Uterus (tissue), 4 donors: ENCODE results near the gene RAB10. TPM values are rescaled to one million over a fixed set of nuclear protein-coding genes. Genes with fewer than 3 reads are reported as not detected.

Experiments used
- DNase-seq, 2 donors: peaks; one replicate each; pipeline ENCODE4 v3.0.0-alpha.2; 2019 to 2020
- H3K27ac ChIP-seq, 2 donors: fragments of 200-600 bp; sonication (generic); 1 replicate in 1 of 2; 2 replicates in 1 of 2; pipeline ENCODE4 v1.5.1; 2016 to 2018
- H3K27me3 ChIP-seq, 2 donors: fragments of 200-600 bp; sonication (generic); one replicate each; pipeline ENCODE4 v1.5.1; 2018 to 2019; ENCODE audit warnings: control low read depth in 1 of 2
- H3K36me3 ChIP-seq, 2 donors: fragments of 200-600 bp; sonication (generic); one replicate each; pipeline ENCODE4 v1.5.1; 2019; ENCODE audit warnings: control low read depth in 1 of 2
- H3K4me1 ChIP-seq, 2 donors: fragments of 200-600 bp; sonication (generic); one replicate each; pipeline ENCODE4 v1.5.1; 2018 to 2019; ENCODE audit warnings: control low read depth in 1 of 2
- H3K4me3 ChIP-seq, 2 donors: fragments of 200-600 bp; sonication (generic); 1 replicate in 1 of 2; 2 replicates in 1 of 2; pipeline ENCODE4 v1.5.1; 2018 to 2019; ENCODE audit warnings: mild to moderate bottlenecking in 1 of 2
- H3K9me3 ChIP-seq, 2 donors: fragments of 200-600 bp; sonication (generic); one replicate each; pipeline ENCODE4 v1.5.1; 2019; ENCODE audit warnings: control low read depth in 1 of 2
- POLR2A ChIP-seq, 2 donors: fragments of 450-650 bp; IDR thresholded peaks; one replicate each; pipeline ENCODE4 v1.6.1; 2016; ENCODE audit warnings: antibody characterized with exemption in 2 of 2, mild to moderate bottlenecking in 1 of 2, moderate library complexity in 1 of 2
- intact Hi-C: fragments of 100-400 bp; cut with DNase I; formaldehyde crosslinking; loops from one replicate; pipeline ENCODE4 v1.15.1; 2023; ENCODE audit warnings: low total_unique reads
- total RNA-seq, 4 donors: library from RNA; depleted of rRNA in 3 of 4; stranded (reverse); fragments of >200 nt in 3 of 4; gene quantifications; one replicate each; pipeline versions ENCODE4 v1.1.0 to v1.2.4, GENCODE V29; 2014 to 2023
- TF ChIP-seq, protein P1 (sequence below), 4 experiments: fragments of 200-600 bp in 2 of 4; fragments of 450-650 bp in 2 of 4; sonication (generic) in 2 of 4; IDR thresholded peaks; one replicate each; pipeline ENCODE4 v1.5.1; 2016 to 2019; ENCODE audit warnings: antibody characterized with exemption in 4 of 4, mild to moderate bottlenecking in 2 of 4, moderate library complexity in 1 of 4
- donor health status: DM: yes; HTN: yes; CAD: no.

RAB10 gene
- total RNA-seq, 4 donors from 2014 or later, result 45.9 to 219 (median 97.1) TPM

DNA sequence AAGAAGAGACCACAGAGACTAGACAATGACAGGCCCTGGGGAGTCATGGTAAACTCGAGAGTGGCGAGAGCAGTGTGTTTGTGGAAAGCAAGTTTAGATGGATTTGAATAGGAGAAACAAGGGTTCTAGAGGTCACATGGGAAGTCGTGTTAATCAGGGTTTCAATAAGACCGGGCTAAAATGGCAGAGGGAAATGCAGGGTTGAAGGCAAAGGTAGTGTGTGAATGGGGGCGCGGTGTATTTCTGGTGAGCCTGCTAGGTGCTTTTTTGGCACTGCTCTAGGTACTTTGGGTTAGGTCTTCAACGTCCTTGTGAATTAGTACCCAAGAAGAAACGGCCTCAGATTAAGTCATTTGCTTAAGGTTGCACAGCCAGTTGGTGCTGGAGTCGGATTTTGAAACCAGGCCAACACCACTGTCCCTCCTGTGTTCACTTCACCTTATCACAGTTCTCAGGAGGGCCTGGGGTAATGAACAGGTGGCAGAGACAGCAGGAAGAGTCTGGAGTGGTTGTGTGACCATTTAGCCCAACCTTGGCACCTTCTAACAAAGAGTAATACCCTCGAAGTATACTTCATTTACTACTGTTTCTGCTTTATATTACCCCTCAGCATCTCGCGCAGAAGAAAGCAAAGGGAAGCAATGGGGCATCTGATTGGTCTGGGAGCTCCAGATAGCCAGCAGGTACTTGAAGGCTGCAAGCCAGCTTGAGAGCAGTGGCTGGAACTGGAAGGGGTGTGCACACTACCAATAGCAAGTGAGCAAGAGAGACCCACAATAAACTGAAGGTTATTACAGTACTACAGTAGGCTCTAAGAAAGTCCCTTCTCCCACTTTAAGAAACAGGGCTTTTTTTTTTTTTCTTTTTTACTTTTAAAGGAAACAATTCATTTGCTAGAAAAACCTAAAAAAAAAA lies 105.6 kb downstream of the RAB10 start:
- intact Hi-C loops, result loop anchor here (10.0 kb wide), 2 partner anchors 155 to 185 kb away; partner anchors contain the start of gene KIF3C
- no peaks in the 10 kb centered on the region for H3K4me1 ChIP-seq
- H3K4me3 ChIP-seq, result no peak overlapping the region

DNA sequence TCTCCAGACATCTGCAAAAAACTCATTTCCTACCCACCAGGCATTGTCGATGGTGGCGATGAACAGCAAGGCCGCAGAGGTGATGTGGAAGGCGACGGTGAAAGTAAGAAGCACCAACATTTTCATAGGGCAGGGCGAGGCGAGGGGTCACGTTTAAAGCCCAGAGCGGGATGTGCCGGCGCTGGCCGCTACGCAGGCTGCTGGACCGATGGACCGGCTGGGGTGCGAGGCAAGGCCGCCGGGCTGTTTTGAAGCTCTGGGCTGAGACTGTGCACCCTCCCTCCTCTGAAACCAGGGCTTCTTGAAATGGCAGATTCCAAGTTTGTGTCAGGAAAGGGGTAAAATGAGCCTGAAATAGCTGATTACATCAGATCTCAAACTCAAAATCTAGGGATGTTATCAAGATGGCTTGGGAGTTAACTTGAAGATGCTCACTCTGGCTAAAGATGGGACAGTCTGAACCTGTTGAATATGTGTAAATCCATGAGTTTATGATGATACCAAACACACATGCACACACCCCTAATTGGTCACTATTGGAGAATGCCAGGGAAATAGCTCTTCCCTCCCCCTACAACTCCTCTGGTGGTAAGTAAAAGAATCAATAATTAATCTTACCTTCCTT lies 107.4 kb downstream of the RAB10 start:
- Histone ChIP-seq H3K9me3 (no peaks in the 10 kb centered on the region), H3K4me3 (no peak overlapping the region), H3K27me3 (no peaks in the 10 kb centered on the region), H3K27ac (no peak overlapping the region), H3K36me3 (no peaks in the 10 kb centered on the region), H3K4me1 (no peaks in the 10 kb centered on the region)
- DNase-seq, result no peak
- TF ChIP-seq POLR2A (IDR thresholded peaks at IDR 0.05), result no peak
- TF ChIP-seq, protein P1, sequence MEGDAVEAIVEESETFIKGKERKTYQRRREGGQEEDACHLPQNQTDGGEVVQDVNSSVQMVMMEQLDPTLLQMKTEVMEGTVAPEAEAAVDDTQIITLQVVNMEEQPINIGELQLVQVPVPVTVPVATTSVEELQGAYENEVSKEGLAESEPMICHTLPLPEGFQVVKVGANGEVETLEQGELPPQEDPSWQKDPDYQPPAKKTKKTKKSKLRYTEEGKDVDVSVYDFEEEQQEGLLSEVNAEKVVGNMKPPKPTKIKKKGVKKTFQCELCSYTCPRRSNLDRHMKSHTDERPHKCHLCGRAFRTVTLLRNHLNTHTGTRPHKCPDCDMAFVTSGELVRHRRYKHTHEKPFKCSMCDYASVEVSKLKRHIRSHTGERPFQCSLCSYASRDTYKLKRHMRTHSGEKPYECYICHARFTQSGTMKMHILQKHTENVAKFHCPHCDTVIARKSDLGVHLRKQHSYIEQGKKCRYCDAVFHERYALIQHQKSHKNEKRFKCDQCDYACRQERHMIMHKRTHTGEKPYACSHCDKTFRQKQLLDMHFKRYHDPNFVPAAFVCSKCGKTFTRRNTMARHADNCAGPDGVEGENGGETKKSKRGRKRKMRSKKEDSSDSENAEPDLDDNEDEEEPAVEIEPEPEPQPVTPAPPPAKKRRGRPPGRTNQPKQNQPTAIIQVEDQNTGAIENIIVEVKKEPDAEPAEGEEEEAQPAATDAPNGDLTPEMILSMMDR (IDR thresholded peaks at IDR 0.05), result no peak
- intact Hi-C loops, result loop anchor here (10.0 kb wide), 2 partner anchors 156 to 186 kb away; partner anchors contain the start of gene KIF3C

More for the DNA sequence above, 105.6 kb downstream of the RAB10 start:
- Histone ChIP-seq H3K27ac (no peak overlapping the region), H3K36me3 (no peaks in the 10 kb centered on the region), H3K27me3 (no peaks in the 10 kb centered on the region), H3K9me3 (no peaks in the 10 kb centered on the region)
- DNase-seq, result no peak
- TF ChIP-seq, protein P1 (IDR thresholded peaks at IDR 0.05), result no peak
- TF ChIP-seq POLR2A (IDR thresholded peaks at IDR 0.05), result no peak

DNA sequence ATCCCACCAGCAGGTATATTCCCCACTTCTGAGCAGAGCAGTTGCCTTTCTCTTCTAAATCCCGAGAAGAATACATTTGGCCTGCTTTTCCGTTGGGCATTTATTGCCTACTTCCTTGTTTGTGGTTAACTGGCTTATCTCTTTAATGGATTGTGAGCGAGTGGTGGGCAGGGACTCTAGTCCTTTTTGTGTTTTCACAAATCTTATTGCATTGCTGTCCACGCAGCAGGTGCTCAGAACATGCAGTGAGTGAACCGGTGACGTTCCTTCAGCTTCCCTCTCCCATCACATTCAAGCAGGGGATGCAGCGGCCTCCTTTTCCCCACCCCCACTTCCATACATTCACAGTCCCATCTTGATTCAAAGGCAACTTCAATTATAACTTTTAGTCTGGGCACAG lies 110.1 kb downstream of the RAB10 start:
- no peaks in the 10 kb centered on the region for H3K27me3 ChIP-seq
- intact Hi-C loops, result loop anchor here (10.0 kb wide), 2 partner anchors 159 to 189 kb away; partner anchors contain the start of gene KIF3C
- no peaks in the 10 kb centered on the region for H3K4me1 ChIP-seq
- TF ChIP-seq, protein P1 (IDR thresholded peaks at IDR 0.05), result no peak
- TF ChIP-seq POLR2A (IDR thresholded peaks at IDR 0.05), result no peak
- H3K27ac ChIP-seq, result no peak overlapping the region
- no peaks in the 10 kb centered on the region for H3K9me3 ChIP-seq
- H3K36me3 ChIP-seq, result no peaks in the 10 kb centered on the region
- DNase-seq, result no peak
- H3K4me3 ChIP-seq, result no peak overlapping the region

DNA sequence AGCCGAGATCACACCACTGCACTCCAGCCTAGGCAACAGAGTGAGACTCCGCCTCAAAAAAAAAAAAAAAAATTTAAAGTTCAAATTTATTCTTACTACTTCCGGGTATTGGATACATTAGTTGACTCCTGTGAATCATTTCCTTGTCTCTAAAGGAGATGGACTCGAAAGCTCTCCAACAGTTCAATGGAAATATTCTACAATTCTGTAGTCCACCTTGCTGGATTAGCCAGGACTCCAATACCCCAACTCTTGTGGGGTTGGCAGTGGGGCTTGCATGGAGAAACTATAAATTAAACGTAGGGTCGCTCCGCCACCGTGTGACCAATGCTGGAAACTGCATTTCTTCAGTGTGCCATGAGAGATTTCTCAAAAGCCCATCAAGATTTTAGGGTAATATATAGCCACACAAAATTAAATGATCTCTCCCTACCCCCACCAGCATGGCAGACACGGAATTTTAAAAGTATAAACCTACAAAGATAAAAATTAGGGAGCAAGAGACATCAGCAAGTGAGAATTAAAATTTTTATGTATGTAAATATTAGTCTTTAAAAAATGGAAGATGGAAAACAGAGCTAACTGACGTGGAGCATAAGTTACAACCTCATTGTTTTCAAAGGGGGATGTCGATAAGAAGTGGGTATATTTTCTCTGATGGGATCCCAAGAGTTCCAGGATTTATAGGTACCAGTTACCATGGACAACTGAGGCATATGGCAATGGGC lies 111.2 kb downstream of the RAB10 start:
- TF ChIP-seq, protein P1 (IDR thresholded peaks at IDR 0.05), result peak; percentile 65 to 74 (median 68)
- TF ChIP-seq POLR2A (IDR thresholded peaks at IDR 0.05), result no peak
- H3K4me1 ChIP-seq, result no peaks in the 10 kb centered on the region
- H3K4me3 ChIP-seq, result no peak overlapping the region
- no peaks in the 10 kb centered on the region for H3K36me3 ChIP-seq
- DNase-seq, result peak; percentile 40 to 52
- H3K9me3 ChIP-seq, result no peaks in the 10 kb centered on the region
- no peaks in the 10 kb centered on the region for H3K27me3 ChIP-seq
- intact Hi-C loops, result loop anchor here (10.0 kb wide), 2 partner anchors 160 to 190 kb away; partner anchors contain the start of gene KIF3C
- H3K27ac ChIP-seq, result no peak overlapping the region
